SK-N-MC (cell line): ENCODE data around the gene SERPIND1.
"Not testable (repeated sequence)": the region's sequence is repeated elsewhere in the genome, so short reads cannot be mapped to it uniquely, and the experiment has no call there.

Experiments used
- EZH2 ChIP-seq: fragments of 200-600 bp; sonication (generic); IDR thresholded peaks from one replicate; pipeline ENCODE4 v1.6.1; 2017; ENCODE audit warnings: antibody characterized with exemption
- FOXP2 ChIP-seq: optimal IDR thresholded peaks from 2 replicates; pipeline ENCODE3; 2011; ENCODE audit warnings: mild to moderate bottlenecking, moderate library complexity; ENCODE audit not compliant: insufficient read depth; ENCODE audit errors: extremely low read length, control extremely low read depth
- POLR2AphosphoS5 ChIP-seq: IDR thresholded peaks from 2 replicates; pipeline ENCODE4 v1.6.1; 2012; ENCODE audit warnings: mild to moderate bottlenecking, low read depth, low read length, borderline replicate concordance

DNA sequence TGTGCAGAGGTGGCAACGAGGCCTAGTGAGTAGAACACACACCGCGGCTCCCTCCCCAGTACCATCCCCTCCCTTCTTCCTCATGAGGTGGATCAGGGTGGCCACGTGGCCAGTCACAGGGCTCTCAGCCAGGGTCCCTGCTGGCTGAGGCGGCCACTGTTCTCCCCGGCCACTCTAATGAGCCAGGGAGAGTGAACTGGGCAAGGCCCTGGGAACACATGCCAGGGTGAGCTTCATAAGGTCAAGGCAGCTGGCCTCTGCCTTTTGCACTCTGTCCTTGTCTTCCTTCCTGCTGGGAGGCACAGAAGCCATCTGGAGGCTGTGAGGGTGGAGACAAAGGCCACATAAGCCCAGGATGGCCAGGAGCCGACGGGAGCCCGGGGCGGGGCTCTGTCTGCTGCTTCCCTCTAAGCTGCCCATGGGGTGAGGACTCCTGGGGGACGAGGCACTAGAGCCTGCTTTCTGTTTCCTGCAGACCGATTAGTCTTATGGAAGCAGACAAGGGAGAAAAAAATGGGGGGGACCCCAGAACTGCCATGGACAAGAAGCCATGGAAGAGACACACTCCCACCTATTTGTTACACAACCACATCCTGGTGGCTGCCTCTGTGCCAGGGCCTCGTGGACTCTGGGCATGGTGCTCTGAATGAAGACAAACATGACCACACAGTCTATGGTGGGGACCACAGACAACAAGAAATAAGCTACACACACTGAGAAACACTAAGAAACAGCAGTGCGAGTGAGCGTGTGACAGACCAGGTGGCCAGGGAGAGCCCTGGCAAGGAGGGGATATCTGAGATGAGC lies 38.4 kb upstream of the SERPIND1 start:
- not testable (repeated sequence) for TF ChIP-seq POLR2AphosphoS5, EZH2, FOXP2
